ENCODE measurements around the gene ID3.

Gene ID3

DNA sequence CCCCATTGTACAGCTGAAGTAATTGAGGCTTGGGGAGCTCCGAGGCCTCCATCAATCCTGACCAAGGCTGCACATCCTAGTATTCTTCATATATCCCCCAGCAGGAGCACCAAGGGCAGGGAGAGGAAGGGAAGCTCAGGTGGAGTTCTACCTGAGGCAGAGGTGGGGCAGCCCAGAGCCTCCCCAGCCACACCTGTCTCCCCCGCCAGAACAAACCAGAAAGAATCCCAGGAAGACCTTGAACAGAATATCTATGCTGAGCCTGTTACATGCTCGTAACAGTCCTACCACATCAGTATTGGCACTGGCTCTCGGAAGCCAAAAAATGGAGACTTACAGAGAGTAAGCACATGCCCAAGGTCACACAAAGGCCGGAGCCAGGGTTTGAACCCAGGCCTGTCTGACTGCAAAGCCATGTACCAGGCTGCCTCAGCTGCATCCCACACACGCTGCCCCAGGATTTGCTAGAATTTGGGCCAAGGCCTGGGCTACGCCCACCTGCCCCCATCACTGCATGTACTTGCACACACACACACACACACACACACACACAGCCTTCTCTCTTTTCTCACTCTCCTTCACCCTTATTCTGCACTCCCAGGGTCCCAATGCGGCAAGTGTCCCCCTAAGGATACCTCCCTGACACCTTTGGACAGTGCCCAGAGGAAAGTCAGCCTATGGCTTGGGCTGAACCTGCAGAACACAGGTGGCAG is 32.8 kb downstream of the ID3 start:
- TF ChIP-seq, protein P1, sequence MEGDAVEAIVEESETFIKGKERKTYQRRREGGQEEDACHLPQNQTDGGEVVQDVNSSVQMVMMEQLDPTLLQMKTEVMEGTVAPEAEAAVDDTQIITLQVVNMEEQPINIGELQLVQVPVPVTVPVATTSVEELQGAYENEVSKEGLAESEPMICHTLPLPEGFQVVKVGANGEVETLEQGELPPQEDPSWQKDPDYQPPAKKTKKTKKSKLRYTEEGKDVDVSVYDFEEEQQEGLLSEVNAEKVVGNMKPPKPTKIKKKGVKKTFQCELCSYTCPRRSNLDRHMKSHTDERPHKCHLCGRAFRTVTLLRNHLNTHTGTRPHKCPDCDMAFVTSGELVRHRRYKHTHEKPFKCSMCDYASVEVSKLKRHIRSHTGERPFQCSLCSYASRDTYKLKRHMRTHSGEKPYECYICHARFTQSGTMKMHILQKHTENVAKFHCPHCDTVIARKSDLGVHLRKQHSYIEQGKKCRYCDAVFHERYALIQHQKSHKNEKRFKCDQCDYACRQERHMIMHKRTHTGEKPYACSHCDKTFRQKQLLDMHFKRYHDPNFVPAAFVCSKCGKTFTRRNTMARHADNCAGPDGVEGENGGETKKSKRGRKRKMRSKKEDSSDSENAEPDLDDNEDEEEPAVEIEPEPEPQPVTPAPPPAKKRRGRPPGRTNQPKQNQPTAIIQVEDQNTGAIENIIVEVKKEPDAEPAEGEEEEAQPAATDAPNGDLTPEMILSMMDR (conservative IDR thresholded peaks at IDR 0.05): no peak
- H3K27ac ChIP-seq: no peak overlapping the region; the same call in 1 of the 2 replicates

DNA sequence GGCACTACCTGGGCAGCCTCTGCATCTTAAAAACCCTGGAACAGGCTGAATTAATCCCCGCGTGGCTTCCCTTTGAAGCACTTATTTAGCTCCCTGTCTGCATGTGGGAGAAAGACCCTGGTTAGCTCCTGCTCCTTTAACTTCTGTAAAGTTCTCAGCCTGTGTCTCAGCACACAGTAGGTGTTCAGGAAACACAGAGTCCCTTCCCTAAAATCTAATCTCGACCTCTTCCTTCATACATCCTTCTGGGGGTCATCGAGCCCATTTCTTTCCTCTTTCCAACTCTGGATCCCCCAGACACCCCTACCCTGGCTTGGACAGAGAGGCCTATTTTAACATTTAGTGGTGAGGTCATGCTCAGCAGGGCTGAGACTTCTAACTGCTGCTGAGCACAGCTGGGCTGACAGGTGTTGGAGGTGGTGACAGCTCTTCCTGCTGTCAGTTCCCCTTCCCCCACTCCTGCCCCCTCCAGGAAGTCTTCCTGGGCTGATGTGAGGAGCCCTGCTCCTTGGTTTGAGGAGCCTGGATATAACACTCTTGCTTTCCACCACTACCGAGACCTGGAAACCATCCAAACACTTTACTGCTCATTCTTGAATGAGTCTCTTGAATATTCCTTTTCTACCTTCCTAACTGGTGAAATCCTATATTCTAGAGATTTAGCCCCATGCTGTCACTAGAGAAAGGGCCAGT is 33.6 kb downstream of the ID3 start:
- TF ChIP-seq, protein P1 (conservative IDR thresholded peaks at IDR 0.05): no peak
- H3K27ac ChIP-seq: no peak overlapping the region

DNA sequence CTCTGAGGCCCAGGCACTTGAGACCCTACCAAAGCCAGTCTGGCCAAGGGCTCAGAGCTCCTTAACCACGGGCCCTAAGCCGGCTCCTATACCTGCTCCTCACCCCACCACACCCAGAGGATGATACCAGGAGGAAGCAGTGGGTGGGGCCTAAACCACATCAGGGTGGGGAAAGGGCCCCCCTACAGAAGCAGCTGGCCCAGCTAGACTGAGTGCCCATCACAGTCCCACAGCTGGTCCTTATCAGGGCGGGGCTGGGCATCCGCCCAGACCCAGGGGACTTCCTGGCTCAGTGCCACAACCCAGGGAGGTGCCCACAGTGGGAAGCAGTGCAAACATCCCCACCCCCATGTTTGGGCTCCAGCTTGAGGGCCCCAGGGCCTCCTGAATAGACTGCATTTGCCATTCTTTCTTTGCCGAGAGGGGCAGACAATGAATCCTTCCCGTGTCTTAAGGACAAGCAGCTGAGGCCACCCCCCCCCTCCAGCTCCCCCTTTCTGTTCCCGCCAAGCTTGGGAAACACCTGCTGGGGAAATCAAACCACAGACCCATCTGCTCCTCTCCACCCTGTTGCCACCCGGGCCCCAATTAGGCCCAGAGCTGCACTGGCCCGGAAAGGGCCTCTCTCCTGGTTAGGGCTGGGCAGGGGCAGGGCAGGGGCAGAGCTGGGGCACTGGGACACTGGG is 34.4 kb downstream of the ID3 start:
- TF ChIP-seq, protein P1 (conservative IDR thresholded peaks at IDR 0.05): no peak
- 0 out of 2 replicates have a peak overlapping the region, but pooled peaks have one; percentile 16 for H3K27ac ChIP-seq

DNA sequence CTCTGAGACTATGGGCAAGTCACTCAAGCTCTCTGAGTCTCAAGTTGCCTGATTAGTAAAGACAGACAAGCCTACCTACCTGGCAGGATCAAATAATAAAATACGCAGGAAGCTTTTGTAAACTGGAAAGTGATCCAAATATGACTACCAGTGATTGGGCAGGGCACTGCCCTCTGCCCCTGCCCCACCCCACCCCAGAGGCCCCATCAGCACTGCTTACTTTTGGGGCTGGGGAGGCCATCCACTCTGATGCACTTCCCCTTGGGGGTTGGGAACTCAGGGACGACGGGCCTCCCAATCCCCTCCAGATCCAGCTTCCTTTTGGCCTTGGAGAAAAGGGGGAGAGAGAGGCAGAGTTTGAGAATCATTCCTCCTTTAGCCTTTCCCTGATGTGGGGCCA is 35.1 kb downstream of the ID3 start:
- TF ChIP-seq, protein P1 (conservative IDR thresholded peaks at IDR 0.05): no peak
- peak overlapping the region; percentile 16; the same call in 1 of the 2 replicates for H3K27ac ChIP-seq

DNA sequence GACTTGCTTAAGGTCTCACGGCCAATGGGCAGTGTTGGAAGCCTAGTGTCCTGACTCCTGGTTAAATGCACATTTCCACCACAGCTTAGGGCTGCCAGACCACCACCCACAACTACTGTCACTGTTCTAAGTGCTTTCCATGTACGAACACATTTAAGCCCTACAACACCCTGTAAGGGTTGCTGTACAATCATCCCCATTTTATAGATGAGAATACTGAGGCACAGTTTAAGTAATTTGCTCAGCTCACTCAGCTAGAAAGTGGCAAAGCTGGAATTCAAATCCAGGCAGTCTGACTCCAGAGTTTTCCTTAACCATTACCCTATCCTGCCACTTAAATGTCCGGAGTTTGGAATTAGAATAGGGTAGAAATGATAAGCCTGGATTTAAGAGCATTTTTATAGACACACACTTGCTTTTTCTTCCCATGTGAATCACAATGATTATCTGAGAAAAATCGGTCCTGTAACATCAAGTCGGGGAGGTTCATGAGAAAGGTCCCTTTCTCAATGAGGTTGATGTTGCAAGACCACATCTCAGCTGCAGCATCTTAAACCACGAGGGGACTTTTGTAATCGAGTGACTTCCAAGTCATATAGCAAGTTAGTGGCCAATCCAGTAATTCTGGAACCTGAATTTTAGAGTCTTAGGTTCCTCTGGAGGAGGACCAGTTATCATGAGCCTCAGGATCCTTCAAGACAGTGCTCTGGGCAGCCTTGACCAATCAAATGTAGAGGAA is 36.9 kb downstream of the ID3 start:
- TF ChIP-seq, protein P1 (conservative IDR thresholded peaks at IDR 0.05): no peak
- no peak overlapping the region for H3K27ac ChIP-seq

DNA sequence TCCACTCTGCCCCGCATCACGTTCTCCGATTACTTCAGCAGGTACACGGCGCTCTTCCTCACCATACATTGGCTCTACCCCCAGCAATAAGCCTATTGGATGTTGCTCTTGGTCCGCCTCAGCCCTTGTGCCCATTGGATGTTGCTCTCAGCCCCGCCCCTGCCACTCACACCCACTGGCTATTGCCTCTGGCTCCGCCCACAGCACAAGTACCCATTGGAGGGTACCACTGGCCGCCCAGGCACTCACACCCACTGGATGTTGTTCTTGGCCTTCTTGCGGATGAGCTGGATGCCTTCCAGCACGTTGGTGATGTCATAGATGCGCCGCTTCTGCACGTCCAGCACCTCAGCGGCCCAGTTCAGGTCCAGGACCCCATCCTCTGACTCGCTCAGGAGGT is 37.7 kb downstream of the ID3 start:
- TF ChIP-seq, protein P1 (conservative IDR thresholded peaks at IDR 0.05): no peak
- no peak overlapping the region for H3K27ac ChIP-seq

DNA sequence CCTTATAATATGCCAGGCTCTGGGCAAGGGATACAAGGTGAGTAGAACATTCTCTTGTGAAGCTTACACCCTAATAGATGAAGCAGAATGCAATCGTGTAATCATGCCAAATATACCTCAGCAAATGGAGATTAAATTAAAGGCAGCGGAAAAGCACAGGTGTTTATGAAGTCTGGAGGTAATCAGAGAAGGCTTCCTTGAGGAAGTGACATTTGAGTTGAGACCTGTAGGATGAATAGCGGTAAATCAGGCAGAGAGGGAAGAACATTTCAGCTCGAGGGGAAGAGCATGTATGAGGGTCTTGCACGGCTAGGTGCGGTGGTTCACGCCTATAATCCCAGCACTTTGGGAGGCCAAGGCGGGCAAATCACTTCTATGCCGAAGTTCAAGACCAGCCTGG is 41.7 kb downstream of the ID3 start:
- TF ChIP-seq, protein P1 (conservative IDR thresholded peaks at IDR 0.05): no peak
- H3K27ac ChIP-seq: no peak overlapping the region

Data from VCaP (cell line).